ENCODE measurements around the gene INPP4A.
A peak's percentile ranks its signal among the peaks of the same experiment; 100 is the strongest.

INPP4A gene

DNA sequence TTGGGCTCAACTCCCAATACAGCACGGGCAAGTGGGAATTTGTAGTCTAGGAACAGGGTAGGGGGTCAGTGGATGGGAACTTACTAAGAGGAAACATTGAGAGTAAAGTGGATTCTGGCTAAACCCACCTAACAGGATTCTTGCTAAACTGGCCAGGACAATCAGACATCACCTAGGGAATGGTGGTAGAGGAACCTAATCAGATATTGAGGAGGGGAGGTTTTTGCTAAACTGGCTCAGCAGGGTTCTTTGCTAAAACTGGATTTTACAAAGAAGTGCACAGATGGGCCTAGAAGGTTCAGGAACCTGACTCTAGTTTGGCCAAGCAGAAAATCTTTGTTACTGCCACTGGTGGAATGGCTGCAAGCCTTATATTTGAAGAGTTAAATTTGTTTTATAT lies 55.9 kb downstream of the INPP4A start:
- DNase-seq = no peak

DNA sequence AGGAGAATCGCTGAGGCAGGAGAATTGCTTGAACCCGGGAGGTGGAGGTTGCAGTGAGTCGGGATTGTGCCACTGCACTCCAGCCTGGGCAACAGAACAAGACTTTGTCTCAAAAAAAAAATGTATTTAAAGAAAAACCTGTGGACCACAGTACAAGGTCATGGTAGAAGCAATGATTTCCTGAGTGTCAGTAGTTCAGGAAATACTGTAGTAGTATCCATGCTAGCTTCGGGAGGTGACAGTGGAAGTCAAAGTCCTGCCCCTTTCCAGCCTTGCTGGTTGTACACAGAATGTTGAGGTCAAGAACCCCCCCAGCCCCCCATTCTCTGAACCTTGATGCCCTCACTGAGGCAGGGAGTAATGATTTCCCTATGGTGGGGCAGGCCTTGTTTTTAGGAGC lies 56.6 kb downstream of the INPP4A start:
- DNase-seq = no peak

DNA sequence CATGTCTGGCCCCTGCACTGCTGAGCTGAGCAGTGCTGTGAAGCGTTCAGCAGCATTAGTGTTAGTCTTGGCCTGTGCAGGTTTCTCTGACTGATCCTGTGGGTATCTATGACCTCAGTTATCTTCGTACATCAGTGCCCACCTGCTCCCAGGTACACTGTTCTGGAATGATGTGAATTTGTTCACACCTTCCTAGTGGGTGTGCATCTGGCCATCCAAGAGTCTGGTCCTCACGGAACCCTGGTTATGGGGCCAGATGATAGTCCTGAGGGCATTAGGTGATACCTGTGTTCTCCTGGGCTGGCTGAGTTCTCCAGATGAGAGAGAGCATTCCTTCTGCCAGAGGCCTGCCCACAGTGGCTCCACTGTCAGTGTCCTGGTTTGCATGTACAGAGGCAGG lies 57.2 kb downstream of the INPP4A start:
- no peak for DNase-seq

DNA sequence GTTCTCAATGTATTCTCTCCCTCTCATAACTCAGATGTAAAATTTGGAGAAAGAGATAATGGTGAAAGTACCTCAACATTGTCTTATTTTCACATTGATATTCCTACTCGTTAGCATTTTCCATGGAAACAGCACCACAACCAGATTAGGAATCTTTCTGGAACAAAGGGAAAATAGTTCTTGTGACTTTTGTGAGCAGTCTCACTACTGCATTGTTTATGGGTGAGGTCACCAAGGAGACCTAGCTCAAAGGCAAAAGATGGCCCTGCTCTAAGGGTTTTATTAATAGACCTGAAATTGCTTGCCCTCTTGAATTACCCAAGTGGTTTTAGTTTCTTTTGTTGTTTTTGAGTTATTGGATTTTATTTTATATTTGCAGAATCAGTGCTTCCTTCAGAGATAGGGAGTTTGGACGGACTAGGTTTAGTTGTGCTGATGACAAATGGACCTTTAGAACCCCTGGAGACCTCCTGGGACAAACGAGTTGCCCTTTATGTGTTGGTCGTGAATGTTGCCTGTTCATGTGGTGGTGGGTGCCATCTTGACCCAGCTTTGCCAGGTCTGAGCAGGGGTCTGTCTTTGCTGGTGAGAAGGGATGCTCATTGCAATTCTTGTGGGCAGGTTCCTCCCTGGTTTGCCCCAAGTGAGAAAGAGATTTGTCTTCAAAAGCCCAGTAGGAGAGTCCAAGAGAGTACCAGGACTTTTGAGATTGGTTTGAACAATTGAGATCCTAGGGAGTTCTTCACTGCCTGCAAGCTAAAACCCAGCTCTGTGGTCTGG lies 58.1 kb downstream of the INPP4A start:
- DNase-seq = no peak

DNA sequence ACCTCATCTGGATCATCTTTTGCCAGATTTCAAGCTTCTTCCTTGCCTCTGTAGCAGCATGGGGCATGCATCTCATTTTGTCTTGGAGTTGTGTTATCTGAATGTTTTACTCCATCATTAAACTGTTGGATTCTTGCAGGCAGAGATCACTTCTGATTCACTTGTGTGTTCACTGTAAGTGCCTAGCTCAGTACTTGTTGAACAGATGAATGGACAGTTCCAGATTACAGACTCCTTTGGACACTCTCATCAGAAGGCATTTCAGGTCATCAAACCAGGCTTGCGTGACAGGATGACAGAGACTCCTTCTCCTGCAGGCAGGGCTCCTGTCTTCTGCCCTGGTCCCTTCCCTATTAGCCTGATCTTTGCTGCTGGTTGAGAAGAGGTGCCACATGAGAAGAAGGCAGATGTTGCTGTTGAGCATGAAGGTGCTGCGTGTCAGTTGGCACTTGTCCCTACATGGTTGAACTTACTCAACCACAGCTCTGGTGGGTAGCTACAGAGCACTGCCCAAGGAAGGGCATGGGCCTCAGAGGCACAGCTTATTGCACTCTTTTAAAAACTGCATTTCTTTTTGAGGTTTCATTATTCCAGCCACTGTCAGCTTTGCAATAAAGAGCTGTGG lies 58.9 kb downstream of the INPP4A start:
- no peak for DNase-seq

DNA sequence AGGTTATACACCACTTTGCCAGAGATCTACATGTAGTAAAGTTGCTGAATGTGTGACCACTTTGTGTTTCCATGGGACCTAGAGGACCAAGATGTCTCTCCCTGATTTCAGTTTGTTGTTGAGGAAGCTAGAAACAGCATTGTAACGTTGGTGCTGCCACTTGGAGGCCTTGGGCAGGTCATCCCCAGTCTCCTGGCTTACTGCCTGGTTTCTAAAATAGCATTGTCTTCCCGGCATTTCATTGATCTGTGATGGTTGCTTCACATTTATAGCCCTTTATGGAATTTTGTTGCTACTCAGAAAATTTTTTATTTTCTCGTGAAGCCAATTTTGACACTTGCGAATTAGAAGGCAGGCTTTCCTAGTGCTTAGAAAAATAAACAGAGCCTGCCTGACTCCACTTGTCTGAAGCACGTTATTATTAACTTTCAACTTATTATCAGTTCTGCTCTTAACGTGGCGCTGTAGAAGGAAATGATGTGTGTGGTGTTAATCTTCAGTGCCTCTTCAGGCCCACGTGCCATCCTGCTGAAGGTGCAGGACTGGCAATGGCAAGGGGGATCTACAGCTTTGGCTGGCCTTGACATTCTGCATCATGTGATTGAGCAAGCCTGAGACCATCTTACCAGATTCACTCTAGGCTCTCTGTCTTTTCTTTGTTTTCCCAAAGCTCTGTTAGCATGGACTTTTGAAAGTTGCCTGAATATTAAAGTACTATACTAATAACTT lies 59.9 kb downstream of the INPP4A start:
- DNase-seq = no peak

DNA sequence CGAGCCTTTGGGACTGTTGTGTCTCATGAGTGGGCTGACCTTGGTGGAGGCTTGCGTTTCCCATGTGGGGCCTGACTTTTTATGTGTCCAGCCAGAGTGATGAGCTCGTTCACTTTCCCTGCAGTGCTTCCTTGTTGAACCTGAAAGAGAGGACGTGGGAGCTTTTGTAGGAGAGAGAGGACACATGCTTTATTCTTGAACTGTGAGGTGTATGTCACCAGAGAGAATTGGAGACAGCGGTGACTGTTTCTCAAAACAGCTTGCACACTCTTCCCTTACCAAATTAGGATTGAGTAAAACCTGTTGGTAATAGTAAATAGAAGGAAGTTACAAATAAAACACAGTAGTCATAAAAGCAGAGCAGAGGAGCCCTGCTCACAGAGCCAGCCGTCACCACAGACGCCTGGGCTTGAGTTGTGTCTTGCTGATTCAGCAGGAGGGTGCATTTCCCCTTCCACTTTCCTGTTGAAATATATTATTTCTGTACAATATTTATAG lies 60.7 kb downstream of the INPP4A start:
- no peak for DNase-seq

DNA sequence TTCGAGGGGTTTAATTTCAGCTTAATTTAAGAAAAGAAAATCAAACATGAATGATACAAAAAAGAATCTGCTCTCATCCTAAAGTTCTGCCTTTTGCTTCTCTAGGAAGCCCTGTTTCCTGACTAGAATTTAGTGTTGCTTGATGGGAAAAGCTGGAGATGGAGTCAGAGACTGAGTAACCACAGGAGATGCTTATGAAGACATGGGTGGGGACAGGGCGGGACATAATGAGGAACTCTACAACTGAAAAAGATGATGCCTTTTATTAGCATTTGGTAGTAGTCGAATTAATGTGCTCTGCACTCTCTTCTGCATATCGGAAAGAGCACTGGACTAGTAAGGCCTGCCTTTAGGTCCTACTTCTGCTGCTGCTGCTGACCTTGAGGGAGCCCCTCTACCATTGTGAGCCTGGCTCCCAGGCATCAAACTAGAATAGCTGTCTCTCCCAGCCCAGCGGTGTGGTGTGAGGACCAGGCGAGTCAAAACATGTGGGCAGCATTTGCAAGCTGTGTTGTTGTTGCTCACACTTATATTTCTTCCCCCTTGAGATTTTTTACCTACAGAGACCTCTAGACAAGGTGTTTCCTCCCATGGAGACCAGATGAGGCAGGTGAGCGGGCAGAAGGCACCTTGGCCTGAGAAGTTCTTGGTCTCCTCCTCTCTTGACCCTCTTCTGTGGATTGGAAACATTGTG lies 61.5 kb downstream of the INPP4A start:
- DNase-seq = no peak

DNA sequence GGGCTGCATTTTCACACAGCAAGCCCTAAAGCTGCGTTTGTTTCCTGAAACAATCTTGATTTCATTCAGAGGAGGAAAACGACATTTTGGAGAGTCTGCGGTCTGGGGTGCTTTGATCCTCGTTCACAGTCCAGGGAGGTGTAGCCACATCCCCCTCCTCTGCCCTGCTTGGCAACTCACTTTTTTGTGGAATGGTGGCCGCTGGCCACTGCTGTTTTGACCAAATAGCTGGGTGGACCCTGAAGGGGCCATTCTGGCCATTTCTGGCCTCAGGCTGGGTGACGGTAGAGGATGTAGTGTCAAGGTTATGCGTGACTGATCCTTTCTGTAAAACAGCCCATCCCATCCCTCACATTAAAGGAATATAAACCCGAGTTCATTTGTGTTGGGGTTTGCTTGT lies 62.2 kb downstream of the INPP4A start:
- DNase-seq = no peak

DNA sequence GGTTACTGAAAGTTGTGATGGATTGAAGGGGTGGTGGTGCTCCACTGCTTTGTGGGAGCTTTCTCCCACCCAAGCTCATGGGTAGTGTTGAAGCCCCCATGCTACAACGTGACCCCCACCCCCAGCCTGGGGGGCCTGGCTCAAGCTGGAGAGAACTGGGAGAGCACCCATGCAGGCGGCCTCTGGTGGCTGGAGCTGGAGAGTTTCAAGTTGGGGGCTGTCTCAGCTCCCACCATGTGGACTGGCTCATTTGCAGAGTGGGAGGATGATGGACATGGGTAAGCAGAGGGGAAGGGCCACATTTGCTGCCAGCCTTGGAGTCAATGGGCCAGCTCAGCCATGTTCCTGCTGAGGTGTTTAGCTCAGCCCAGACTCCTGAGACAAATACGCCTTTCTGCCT lies 62.8 kb downstream of the INPP4A start:
- no peak for DNase-seq

DNA sequence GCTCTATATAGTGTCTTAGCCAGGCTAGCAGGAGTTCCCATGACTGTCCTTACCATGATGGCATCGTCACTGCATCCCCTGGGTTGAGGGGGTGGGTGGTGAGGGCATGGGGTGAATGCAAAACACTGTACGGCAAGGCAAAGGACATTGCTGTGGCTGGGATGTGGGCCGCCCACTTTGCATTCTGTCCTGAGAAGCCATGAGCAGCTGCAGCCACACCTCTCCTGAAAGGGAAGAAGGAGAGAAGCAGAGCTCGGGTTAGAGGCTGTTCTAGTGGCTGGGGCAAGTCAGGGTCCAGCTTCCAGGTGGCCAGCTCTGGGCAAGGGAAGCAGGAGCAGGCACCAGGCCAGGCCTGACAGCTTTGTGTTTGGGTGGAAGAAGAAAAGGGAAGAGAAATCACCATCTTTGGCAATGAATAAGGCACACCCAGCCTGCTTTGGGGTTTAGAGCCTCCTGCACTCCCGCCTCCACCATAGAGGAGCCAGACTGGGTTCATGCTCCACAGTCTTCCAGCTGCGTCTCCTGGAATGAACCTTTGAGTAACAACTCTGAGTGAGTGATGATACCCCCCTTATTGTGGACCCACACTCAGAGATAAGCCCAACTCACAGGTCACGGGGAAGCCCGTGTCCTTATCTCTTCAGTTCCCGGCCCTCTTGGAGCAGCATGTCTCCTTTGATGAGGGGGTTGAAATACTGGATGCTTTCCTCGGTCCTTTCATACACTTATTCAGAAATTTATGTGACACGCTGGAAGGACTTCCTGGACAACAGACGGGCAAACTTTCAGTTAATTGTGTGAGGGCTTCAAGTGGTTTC lies 63.4 kb downstream of the INPP4A start:
- DNase-seq = no peak

DNA sequence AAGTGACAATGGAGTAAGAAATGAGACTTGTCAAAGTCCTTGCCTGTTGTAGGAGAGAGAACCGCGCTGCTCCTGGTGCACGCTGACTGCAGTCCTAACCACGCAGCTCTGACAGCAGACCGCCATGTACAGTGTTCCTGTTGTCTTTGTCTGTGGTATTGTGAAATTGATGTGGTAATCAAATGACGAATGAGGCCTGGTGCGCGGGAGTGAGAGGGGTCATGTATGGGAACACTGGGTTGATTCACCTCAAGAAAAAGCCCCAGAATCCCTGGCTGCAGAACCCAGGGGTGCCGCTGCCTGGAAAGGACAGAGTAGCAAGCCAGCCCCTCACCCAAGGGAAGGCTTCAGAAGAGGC lies 64.0 kb downstream of the INPP4A start:
- DNase-seq = peak; percentile 26

DNA sequence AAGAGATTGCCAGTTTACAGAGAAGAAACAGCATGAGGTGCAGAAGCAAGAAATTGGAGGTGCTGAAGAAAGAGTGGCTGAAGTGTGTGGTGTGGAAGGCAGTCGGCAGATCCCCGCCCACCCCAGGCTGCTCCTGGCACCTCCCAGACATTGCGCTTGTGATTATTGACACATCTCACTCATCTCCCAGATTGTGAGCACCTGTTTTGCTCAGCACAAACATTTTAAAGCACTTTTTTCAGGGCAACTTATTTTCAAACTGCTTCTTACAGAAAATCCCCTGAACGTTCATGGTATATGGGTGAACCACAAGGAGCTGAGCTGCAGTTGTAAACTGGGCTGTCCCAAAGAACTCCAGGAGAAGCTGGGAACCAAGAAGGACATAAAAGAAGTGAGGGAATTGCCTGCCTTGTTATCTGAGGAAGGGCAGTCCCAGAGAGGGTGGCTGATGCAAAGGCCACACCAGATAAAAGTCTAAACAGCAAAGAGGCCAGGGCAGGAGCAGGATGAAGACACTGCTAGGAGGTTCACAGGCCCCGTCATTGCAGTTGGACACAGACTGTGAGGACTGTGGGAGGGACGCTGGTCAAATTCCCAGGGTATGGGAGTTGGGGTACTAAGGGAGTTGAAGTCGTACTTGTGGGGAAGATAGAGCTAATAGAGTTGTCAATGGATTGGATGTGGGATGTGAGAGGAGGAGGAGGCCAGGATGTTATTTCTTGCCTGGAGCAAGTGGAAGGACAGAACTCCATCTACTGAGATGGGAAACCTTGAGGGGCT lies 65.1 kb downstream of the INPP4A start:
- no peak for DNase-seq

DNA sequence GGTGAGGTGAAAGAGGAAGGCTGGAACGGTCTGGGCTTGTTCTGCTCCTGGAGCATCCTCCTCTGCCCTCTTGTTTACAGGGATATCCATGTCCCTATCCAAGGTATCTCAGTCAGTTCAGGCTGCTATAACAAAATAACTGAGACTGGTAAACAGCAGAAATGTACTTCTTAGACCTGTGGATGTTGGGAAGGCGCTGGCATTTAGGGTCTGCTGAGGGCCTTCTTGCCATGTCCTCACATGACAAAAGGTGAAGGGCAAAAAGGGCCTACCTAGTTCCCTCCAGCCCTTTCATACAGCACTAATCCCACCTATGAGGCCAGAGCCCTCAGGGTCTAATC lies 65.6 kb downstream of the INPP4A start:
- no peak for DNase-seq

DNA sequence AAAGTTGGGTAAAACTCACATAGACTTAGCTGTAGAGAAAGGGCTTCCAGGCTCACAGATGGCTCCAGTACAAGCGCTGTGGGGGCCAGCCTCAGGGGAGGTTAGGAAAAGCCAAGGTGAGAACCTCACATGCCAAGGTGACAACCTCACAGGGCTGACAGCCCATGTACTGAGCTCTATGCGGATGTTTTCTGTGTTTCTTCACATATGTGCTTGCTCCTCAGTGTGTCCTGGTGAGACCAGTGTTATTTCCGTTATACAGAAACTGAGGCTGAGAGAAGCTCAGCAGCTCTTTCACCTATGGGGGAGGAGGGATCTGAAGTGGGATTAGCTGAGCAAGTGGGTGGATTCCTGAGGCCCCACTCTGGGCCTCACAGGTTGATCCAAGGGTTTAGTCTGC lies 67.3 kb downstream of the INPP4A start:
- peak; percentile 39 for DNase-seq

DNA sequence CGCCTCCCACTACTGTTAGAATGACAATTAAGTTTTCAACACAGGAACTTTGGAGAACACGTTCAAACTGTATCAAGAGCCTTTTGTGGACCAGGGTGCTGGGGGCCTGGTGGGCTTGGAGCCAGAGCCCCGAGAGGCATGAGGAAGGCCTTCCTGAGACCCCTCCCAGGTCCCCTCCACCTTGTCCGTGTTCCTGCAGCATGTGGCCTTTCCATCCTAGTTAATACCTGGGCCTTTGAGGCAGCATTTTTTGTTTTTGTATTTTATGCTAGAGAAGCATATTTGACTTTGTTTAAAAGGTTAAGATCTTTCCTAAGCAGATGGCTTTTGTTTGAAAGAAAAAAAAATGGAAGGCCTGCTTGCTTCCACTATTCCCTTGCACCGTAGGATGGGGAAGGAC lies 68.0 kb downstream of the INPP4A start:
- DNase-seq = no peak

DNA sequence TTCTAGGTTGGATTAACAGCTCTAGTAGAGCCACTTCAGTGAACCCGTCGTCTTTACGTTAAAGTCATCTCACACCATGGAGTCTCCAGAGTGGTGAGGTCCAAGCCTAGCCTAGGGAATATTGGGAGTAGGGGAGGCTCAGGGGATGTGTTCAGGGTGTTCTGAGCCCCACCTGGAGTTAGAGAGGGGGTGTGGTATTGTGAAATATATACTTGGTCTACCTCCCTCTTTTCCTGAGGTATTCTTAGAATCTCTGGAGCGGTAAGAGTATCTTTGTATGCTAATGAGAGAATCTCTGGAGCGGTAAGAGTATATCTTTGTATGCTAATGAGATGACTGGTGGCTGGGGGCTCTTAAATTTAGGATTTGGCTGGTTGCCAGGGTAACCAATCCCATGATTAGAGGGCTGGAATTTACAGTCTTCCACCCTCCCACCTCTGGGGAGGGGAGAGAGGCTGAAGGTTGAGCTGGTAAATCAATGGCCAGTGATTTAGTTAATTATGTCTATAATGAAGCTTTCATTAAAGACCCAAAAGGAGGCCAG lies 69.5 kb downstream of the INPP4A start:
- no peak for DNase-seq

DNA sequence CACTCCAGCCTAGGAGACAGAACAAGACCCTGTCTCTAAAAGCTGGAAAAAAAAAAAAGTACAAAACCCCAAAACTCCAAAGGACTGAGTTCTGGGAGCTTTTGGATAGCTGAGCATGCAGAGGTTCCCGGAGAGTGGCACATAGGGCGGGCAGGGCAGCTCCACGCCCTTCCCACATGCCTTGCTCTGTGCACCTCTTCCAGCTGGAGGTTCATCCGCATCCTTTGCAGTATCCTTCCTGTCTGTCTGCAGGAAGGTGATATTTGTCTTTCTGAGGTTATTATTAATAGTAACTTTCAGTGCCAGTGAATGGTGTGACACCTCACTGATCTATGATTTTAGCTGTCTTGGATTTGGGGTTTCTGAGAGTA lies 70.2 kb downstream of the INPP4A start:
- DNase-seq = no peak

DNA sequence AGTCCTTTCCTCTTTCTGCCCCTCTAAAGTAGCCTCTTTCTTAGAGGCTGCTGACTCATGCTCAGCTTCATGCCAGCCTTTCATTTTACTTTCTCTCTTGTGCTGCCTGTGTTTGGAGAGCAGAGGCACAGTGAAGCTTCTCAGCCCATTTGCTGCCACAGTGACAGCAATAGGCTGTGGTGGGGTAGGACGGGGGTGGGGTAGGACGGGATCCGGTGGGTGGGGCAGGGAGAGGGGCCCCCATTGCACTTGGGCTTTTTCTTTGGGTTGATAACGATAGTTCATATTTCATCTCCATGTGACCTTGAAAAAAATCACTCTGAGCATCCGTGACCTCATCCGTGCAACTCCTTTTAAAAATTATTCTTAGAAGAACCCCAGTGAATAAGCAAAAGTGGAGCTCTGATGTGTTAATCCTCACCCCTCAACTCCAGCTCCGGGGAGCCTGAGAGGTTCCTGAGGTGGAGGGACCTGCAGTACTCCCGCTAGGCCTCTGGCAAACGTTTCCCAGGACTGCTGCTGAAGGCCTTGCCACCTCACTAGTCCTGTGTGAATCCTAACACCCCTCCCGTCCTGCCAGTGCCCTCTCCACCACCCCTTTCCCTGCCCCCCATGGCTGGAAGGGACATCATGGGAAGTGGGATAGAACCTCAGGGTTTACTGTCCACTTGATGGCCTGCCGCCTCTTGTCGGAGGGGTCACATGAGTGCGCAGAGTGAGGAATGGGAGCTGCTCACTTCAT lies 70.8 kb downstream of the INPP4A start:
- DNase-seq = no peak

DNA sequence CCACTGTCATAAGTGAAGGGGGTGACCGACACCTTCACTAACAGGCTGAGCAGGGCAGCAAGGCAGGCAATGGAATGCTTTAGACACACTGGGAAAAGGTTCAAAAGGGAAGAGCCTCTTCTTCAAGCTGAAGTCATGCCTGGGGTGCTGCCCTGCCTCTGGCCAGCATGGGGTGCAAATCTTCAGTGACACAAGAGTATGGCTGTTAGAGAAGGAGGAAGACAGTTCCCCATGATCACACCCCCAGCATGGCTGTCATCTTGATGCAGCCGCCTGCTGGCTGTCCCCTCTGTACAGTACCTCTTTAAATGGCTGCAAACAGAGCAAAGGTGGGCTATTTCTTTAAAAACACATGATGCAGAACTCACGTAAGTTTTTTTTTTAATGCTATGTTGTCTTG lies 71.9 kb downstream of the INPP4A start:
- no peak for DNase-seq

DNA sequence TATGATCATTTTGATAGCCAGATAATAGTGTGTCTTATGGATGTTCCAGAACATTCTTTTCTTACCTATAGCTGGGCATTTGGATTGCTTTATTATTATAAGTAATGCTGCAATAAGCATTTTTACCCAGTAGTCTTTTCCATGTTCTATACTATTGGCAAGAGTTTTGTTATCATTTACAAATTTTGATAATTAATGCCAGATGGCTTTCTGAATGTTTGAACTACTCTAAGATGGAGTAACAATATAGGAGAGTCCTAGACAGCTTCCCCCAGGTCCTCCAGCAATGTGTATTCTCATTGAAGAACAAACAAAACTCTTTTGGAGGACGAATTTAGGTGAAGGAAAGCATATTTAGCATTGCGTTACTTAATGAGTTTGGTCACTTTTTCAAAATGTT lies 73.0 kb downstream of the INPP4A start:
- no peak for DNase-seq

All from NK-92 treated with Interleukin-12 subunit alpha and Interleukin-12 subunit beta, amount 100 ng/mL, for 24 hours (cell line).